NCI-H1417 (cell line): ENCODE results near the gene ASTL.
"Not testable (repeated sequence)": the region's sequence is repeated elsewhere in the genome, so short reads cannot be mapped to it uniquely, and the experiment has no call there.

ENCODE experiments used
- DNase-seq, 3 experiments: peaks; one replicate each; lab custom pipeline; 2025; lab: John Stamatoyannopoulos, UW

Gene ASTL

GRCh38 chr2:96146153-96146880 is 8.0 kb upstream of the ASTL start:
- peak in 1 of 3 experiments; percentile 34 for DNase-seq

GRCh38 chr2:96145848-96146152 is 7.5 kb upstream of the ASTL start:
- peak in 1 of 3 experiments; percentile 46 for DNase-seq

GRCh38 chr2:96145036-96145847 is 6.9 kb upstream of the ASTL start, which contains the start of gene DUSP2:
Gene DUSP2, minus strand, starts transcription at chr2:96145440. Its CDS starts 86 bp downstream, at chr2:96145354.
- DNase-seq = peak; percentile 5 to 93 (median 91)

- peak in 1 of 3 experiments; percentile 74 for DNase-seq
Observed at GRCh38 chr2:96144481-96145035, 6.3 kb upstream of the ASTL start.

- DNase-seq = peak in 2 of 3 experiments; percentile 63 to 74
Observed at GRCh38 chr2:96143848-96144480, 5.7 kb upstream of the ASTL start.

GRCh38 chr2:96143231-96143847 is 5.0 kb upstream of the ASTL start:
- DNase-seq = peak in 1 of 3 experiments; percentile 3

GRCh38 chr2:96142217-96143113 is 4.2 kb upstream of the ASTL start:
- DNase-seq = no peak

- not testable (repeated sequence) for DNase-seq
Observed at GRCh38 chr2:96141624-96141967, 3.3 kb upstream of the ASTL start.

GRCh38 chr2:96140941-96141623 is 2.8 kb upstream of the ASTL start:
- no peak for DNase-seq

- no peak for DNase-seq
Observed at GRCh38 chr2:96139181-96139758, 968 bp upstream of the ASTL start.

GRCh38 chr2:96137321-96138178 is 752 bp downstream of the ASTL start:
- no peak for DNase-seq

GRCh38 chr2:96136129-96136720 is 2.1 kb downstream of the ASTL start:
- DNase-seq = peak in 2 of 3 experiments; percentile 17 to 45

GRCh38 chr2:96135621-96136020 is 2.7 kb downstream of the ASTL start:
- no peak for DNase-seq

GRCh38 chr2:96135171-96135570 is 3.1 kb downstream of the ASTL start:
- no peak for DNase-seq

GRCh38 chr2:96134421-96134820 is 3.9 kb downstream of the ASTL start:
- DNase-seq = no peak

GRCh38 chr2:96131813-96132745 is 6.2 kb downstream of the ASTL start:
- no peak for DNase-seq

- no peak for DNase-seq
Observed at GRCh38 chr2:96131152-96131812, 7.0 kb downstream of the ASTL start.
